ENCODE measurements around the gene ZFAND3.

ZFAND3 gene

DNA sequence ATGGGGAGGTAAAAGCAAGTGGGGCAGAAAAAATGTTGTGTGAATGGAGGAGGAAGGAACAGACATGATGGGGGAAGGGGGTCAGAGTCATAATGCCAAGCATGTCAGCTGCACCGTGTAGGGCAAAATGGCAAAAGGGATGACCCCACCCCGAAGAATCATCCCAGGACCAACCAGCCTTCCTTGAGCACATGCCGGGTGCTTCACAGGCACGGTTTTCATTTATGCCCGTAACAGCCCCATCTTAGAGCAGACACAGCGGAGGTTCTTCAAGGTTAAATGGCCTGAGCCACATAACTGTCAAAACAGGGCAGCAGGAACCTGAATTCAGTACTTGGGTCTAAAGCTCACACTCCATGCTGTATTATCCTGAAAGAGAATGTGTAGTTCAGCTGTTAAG, 322.2 kb downstream of the ZFAND3 start:
- TF ChIP-seq, protein P1, sequence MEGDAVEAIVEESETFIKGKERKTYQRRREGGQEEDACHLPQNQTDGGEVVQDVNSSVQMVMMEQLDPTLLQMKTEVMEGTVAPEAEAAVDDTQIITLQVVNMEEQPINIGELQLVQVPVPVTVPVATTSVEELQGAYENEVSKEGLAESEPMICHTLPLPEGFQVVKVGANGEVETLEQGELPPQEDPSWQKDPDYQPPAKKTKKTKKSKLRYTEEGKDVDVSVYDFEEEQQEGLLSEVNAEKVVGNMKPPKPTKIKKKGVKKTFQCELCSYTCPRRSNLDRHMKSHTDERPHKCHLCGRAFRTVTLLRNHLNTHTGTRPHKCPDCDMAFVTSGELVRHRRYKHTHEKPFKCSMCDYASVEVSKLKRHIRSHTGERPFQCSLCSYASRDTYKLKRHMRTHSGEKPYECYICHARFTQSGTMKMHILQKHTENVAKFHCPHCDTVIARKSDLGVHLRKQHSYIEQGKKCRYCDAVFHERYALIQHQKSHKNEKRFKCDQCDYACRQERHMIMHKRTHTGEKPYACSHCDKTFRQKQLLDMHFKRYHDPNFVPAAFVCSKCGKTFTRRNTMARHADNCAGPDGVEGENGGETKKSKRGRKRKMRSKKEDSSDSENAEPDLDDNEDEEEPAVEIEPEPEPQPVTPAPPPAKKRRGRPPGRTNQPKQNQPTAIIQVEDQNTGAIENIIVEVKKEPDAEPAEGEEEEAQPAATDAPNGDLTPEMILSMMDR (IDR thresholded peaks at IDR 0.05; ENCODE audit: borderline replicate concordance, insufficient read depth, low read depth, low read length) = no peak
- H3K4me3 ChIP-seq (ENCODE audit: low read depth, low read length) = no peak overlapping the region

DNA sequence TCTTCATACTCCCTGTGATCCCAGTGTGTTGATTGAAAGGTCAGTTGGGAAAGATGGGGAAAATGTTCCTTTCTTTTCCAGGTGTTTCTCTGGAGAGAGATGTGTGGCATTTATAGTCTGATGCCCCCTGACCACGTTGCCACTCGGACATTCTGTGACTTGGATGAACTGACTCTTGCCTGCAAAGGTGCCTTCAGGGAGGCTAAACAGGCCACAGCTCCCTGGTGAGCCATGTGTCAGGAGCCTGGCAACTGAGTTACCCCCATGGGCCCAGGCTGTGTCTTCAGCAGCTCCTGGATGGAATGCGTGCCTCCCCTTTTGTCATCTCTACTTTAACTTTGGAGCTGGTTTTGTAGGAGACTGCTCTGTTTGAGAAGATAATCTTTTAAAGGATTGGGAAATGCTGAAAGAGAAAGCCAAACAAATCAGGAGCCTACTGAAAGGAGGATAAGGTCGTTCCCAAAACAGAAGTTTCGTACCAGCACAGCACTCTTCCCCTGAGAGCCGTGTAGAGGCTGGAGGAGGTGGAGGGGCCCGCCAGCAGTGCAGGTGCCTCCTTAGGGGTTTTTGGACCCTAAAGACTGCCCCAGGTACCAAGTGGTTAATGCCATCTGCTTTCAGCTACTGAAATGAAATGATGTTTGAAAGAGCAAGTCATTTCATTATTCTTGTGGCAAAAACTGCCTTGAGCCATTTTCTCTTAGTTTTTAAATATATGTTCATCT, 322.8 kb downstream of the ZFAND3 start:
- TF ChIP-seq, protein P1 (IDR thresholded peaks at IDR 0.05; ENCODE audit: borderline replicate concordance, insufficient read depth, low read depth, low read length) = no peak
- no peak overlapping the region for H3K4me3 ChIP-seq (ENCODE audit: low read depth, low read length)

DNA sequence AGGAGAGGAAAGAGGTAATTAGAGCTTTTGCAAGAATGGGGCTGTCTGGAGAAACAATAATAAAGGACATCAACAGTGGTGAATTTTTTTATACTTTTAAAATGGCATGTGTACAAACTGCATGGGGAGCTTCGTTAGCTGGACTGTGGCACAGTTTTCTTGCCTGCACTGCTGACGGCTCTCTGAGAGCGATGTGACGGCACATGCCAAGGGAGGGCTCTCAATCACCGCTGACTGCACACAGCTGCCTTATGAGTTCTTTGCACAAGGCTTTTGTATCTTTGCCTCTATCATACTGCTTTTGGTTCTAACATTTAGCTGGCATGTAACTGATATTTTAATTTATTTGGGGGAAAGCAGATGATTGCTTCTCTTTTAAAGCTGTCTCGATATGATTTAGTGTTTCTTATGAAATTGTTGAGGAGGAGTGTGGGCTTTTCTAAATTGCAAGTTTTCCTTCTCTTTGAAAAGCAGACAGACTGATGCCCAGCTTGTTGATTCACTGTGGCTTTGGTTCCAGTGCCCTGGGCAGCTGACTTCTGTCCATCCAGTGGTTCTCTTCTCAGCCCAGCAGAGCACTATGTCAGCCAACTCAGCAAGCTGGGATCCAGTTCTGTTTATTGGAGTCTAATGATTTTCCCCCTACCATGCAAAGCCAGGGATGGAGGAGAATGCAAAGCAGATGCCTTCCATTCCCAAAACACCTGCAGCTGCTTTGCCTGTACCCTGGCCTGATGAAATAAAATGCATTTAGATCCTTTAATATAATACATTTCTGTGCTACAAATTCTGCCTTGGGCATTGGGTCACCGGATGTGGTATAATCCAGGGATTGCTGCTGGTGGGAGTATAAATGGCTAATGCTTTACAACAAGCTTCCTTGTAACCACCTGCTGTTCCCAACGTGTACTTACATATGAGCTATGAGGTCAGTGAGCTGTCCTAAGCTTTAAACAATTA, 323.9 kb downstream of the ZFAND3 start:
- TF ChIP-seq, protein P1 (IDR thresholded peaks at IDR 0.05; ENCODE audit: borderline replicate concordance, insufficient read depth, low read depth, low read length) = no peak
- H3K4me3 ChIP-seq (ENCODE audit: low read depth, low read length) = no peak overlapping the region

DNA sequence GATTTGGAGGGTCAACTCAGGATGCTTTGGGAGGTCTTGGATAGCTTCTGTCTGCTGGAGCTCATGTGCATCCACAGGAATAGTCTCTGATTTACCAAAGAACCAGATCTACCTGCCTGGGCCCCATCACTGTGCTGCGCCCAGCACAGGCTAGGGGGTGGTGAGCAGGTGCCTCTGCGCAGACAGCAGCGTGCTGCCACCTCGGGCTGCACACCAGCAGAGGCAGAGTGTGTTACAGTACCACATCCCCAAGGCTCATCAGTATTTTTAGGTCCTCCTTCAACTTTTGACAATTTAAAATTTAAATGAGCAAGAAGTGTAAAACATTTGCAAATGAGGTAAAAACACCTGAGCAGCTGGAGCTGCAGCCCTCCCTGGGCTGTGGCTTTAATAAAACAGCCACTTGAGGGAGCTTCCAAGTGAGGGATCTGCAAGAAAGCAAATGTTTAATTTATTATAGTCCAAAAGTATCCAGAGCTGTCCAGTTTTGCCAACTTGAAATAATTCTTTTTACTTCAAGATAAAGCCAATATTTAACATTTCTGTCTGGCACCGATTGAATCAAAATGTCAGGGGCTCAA, 324.9 kb downstream of the ZFAND3 start:
- no peak overlapping the region for H3K4me3 ChIP-seq (ENCODE audit: low read depth, low read length)
- TF ChIP-seq, protein P1 (IDR thresholded peaks at IDR 0.05; ENCODE audit: borderline replicate concordance, insufficient read depth, low read depth, low read length) = no peak

- H3K4me3 ChIP-seq (ENCODE audit: low read depth, low read length) = no peak overlapping the region
- TF ChIP-seq, protein P1 (IDR thresholded peaks at IDR 0.05; ENCODE audit: borderline replicate concordance, insufficient read depth, low read depth, low read length) = no peak
These were observed 326.6 kb downstream of the ZFAND3 start for GRCh38 chr6:38146021-38146733.

DNA sequence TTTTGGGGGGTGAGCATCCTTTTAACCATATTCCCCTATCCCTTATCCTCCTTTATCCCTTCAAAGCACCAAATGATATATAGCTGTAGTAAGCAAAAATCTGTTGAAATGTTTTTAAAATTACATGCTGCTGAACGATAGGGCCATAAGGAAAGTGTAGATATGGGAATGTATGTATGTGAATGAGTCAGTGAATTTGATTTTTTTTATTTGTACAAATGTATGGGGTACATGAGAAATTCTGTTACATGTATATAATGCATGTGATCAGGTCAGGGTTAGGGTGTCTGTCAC, 327.2 kb downstream of the ZFAND3 start:
- H3K4me3 ChIP-seq (ENCODE audit: low read depth, low read length) = no peak overlapping the region
- TF ChIP-seq, protein P1 (IDR thresholded peaks at IDR 0.05; ENCODE audit: borderline replicate concordance, insufficient read depth, low read depth, low read length) = no peak
